B cell (primary cell): ENCODE measurements around the gene C4orf46.
"Not testable (repeated sequence)": the region's sequence is repeated elsewhere in the genome, so short reads cannot be mapped to it uniquely, and the experiment has no call there.

Experiments
- EZH2 ChIP-seq: IDR thresholded peaks from 2 replicates; pipeline ENCODE4 v1.6.1; 2012; ENCODE audit warnings: borderline replicate concordance, low read depth, mild to moderate bottlenecking, moderate library complexity, low read length; ENCODE audit not compliant: insufficient read depth, poor library complexity, severe bottlenecking
- TF ChIP-seq, protein P1 (sequence below): fragments of 200-600 bp; IDR thresholded peaks from one replicate; pipeline ENCODE4 v1.8.0; 2022; ENCODE audit warnings: antibody characterized with exemption, mild to moderate bottlenecking

DNA sequence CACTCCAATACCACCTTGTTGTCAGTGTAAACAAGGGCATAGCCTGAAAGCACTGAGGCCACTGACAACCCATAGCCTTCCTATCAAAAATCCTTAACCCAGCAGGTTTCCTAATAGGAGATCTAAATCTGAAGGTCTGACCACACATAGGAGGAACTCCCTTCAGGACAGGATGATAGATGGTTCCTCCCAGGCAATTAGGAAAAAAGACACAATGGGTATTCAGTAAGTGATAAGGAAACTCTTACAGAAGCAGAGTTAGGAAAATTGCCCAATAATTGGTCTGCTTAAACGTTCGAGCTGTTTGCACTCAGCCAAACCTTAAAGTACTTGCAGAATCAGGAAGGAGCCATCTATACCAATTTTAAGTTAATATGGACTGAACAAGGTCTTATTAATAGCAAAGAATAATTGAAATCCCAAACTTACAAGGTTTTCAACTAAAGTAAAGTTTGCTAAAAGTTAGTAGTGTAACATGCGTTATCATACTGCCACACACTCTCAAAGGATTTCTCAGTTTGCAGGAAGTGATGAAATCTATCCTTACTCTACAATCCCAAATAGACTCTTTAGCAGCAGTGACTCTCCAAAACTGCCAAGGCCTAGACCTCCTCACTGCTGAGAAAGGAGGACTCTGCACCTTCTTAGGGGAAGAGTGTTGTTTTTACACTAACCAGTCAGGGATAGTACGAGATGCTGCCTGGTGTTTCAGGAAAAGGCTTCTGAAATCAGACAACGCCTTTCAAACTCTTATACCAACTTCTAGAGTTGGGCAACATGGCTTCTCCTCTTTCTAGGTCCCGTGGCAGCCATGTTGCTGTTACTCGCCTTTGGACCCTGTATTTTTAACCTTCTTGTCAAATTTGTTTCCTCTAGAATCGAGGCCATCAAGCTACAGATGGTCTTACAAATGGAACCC, 7.7 kb downstream of the C4orf46 start:
- TF ChIP-seq, protein P1, sequence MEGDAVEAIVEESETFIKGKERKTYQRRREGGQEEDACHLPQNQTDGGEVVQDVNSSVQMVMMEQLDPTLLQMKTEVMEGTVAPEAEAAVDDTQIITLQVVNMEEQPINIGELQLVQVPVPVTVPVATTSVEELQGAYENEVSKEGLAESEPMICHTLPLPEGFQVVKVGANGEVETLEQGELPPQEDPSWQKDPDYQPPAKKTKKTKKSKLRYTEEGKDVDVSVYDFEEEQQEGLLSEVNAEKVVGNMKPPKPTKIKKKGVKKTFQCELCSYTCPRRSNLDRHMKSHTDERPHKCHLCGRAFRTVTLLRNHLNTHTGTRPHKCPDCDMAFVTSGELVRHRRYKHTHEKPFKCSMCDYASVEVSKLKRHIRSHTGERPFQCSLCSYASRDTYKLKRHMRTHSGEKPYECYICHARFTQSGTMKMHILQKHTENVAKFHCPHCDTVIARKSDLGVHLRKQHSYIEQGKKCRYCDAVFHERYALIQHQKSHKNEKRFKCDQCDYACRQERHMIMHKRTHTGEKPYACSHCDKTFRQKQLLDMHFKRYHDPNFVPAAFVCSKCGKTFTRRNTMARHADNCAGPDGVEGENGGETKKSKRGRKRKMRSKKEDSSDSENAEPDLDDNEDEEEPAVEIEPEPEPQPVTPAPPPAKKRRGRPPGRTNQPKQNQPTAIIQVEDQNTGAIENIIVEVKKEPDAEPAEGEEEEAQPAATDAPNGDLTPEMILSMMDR: not testable (repeated sequence)
- TF ChIP-seq EZH2: not testable (repeated sequence)
